Gastrocnemius medialis (tissue), 4 donors: ENCODE measurements around the gene GAREM1.
"Not testable (repeated sequence)": the region's sequence is repeated elsewhere in the genome, so short reads cannot be mapped to it uniquely, and the experiment has no call there.

Source experiments
- POLR2A ChIP-seq, 2 donors: fragments of 450-650 bp; IDR thresholded peaks; one replicate each; pipeline ENCODE4 v1.6.1; 2017; ENCODE audit warnings: antibody characterized with exemption in 2 of 2, mild to moderate bottlenecking in 2 of 2, moderate library complexity in 2 of 2
- TF ChIP-seq, protein P1 (sequence below), 5 experiments: fragments of 450-650 bp in 3 of 5; fragments of 200-600 bp in 2 of 5; sonication (generic) in 2 of 5; IDR thresholded peaks in 4 of 5; conservative IDR thresholded peaks in 1 of 5; 1 replicate in 4 of 5; 2 replicates in 1 of 5; pipeline ENCODE4 v1.5.1; 2016 to 2019; ENCODE audit warnings: antibody characterized with exemption in 5 of 5, mild to moderate bottlenecking in 3 of 5, moderate library complexity in 3 of 5

GRCh38 chr18:32475069-32475468, 4.4 kb upstream of the GAREM1 start:
- TF ChIP-seq, protein P1, sequence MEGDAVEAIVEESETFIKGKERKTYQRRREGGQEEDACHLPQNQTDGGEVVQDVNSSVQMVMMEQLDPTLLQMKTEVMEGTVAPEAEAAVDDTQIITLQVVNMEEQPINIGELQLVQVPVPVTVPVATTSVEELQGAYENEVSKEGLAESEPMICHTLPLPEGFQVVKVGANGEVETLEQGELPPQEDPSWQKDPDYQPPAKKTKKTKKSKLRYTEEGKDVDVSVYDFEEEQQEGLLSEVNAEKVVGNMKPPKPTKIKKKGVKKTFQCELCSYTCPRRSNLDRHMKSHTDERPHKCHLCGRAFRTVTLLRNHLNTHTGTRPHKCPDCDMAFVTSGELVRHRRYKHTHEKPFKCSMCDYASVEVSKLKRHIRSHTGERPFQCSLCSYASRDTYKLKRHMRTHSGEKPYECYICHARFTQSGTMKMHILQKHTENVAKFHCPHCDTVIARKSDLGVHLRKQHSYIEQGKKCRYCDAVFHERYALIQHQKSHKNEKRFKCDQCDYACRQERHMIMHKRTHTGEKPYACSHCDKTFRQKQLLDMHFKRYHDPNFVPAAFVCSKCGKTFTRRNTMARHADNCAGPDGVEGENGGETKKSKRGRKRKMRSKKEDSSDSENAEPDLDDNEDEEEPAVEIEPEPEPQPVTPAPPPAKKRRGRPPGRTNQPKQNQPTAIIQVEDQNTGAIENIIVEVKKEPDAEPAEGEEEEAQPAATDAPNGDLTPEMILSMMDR (IDR thresholded peaks at IDR 0.05 in 4 of 5, conservative IDR thresholded peaks at IDR 0.05 in 1 of 5), result not testable (repeated sequence)
- TF ChIP-seq POLR2A (IDR thresholded peaks at IDR 0.05), result not testable (repeated sequence)
